Activated CD4-positive, alpha-beta T cell treated with anti-CD3 and anti-CD28 coated beads, Interleukin-2, amount 50 U/mL, for 48 hours (primary cell): ENCODE measurements around the gene RGS7.
"Not testable (repeated sequence)": the region's sequence is repeated elsewhere in the genome, so short reads cannot be mapped to it uniquely, and the experiment has no call there.

Experiments
- DNase-seq, 2 experiments: peaks; one replicate each; pipeline ENCODE4 v3.0.0-alpha.2; 2020

The RGS7 gene

DNA sequence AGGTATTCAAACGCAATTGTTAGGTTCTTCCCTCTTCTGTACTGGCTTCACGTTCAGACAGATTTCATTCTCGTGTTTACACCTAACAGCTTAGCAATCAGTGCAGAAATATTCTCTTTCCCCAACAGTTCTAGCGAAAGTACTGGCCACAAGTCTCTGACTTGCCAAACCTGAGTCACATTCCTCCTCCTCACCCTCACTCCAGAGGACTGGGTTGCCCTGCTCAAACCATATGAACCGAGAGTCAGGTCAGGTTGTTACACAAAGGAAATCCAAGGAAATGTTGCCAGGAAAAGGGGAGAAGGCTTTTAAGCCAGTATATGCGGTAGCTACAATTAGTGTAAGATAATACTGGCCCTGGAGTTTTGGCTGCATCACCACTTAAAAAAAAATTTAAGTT is 282.5 kb downstream of the RGS7 start:
- no peak for DNase-seq

DNA sequence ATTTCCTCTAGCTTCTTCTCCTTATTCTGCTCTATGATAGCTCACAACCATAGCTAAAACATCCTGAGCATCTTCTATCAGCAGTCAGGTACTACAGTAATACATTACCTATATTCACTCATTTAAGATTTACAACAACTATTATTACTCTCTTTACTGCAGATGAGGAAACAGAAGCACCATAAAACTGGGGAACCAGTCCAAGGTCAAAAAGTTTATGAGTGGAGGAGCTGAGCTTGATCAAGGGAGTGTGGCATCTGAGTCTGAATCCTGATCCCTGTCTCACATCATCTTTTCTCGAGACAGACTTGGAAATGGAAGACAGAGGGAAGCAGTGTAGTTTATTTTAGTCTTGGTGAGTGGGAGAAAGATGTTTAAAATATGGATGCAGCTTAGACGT is 288.6 kb downstream of the RGS7 start:
- no peak for DNase-seq

DNA sequence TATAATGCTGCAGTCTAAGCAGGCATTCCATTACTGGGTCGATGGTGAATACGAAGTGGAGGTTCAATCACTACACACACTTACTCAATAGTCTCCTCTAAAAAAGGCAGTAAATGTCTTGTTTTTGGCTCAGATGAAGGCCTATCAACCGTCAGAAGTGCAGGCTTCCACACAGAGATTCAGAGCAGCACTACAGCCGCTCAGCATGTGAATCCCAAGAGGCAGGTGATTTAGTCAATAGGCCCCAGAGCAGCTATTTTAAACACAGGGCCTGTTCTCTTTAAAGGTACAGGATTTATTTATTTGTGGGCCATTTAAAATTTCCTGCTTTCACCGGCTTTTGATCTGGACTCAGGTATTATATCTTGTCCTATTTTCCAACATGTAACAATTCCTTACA is 293.7 kb downstream of the RGS7 start:
- DNase-seq, result no peak

DNA sequence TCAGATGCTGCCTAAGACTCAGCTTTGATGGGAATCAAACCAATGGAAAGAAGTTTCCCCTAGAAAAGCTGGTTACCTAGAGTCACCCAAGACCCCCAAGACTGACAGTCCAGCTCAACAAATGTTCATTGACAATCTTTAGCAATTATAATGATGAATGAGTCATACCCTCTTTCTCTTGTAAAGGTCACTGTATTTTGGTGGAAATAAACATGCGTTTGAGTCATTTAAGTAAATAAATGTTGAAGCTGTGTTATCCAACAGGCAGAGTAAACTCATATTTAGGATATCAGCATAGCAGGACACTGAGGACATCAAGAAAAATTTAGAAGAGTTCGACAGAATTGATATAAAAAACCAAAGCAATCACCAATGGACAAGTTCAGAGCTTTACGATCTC is 295.9 kb downstream of the RGS7 start:
- no peak for DNase-seq

DNA sequence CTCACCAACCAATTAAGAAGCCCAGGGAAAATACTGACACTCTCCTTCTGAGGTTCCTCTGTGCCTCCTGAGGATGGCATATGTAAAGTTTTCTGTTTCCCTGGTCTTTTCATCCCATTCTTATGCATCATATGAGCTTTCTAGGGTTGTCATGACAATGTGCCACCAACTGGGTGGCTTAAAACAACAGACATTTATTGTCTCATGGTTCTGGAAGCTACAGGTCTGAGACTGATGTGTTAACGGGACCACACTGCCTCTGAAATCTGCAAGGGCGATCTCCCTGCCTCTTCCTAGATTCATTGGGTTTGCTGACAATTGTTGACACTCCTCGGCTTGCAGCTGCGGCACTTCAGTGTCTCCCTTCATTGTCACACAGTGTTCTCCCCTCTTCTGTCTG is 308.4 kb downstream of the RGS7 start:
- no peak for DNase-seq

DNA sequence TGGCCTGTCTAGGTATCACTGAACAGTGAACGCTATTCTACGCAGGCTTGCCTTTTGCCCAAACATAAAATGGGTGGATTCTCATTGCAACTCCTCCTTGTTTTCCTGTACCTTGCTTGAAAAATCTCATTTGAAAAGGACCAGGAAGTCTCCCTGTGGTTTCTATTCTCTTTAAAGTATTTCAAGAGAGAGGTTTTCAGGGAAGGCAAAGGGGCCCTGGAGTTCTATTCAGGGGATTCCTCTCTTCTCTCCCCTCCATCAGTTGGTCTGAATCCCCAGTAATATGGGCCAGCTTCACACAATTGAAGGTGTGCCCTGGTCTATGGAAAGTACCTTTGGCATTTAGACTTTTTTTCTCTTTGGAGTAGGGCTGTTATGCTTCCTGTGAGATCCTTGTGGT is 311.3 kb downstream of the RGS7 start:
- no peak for DNase-seq

DNA sequence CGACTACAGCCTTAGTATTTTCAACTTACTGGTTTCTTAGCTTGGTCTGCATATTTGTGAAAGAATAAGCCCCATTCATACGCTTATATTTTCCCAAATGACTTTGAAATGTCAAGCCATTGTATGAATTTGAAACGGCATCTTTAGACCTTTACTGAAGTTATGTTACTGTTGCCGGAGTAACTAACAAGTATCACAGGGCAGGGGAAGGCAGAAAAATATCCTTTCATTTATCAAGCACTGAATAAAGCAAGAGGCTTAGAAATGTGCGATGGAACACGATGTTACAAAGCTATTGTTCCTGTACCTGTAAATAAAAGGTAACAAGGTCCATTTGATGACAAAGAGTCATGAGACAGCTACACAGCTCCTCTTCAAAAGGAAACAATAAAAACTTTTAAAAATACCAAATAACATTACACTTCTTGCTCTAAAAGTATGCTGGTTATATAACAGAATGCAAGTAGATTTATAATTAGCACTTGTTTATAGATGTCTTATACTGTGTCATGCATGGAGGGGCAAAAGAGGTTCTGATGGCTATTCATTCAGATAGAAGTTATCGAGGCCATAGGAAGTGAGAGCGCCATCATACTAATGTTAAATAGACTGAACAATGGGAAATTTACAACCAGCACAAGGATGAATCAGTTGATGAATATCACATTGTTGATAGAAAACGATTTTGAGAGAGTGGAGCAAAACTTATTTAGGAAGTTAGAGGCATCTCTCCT is 322.6 kb downstream of the RGS7 start:
- no peak for DNase-seq

DNA sequence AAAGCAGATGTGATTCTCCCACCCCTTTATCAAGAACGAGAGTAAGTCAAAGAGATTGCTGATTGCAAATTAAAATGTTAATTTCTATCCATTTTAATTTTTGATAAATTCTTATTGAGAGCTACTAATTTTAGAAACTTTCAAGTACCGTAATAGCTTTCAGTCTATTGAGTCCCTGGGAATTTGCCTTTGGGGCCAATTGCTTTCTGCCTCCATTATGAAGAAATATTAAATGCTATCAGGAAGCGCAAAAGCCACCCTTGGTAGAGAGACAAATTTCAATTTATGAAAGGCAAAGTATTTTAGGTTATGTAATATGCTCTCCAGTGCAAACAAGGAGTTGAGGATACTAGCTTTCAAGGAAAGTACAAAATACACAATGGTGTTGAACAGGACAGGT is 332.2 kb downstream of the RGS7 start:
- no peak for DNase-seq

DNA sequence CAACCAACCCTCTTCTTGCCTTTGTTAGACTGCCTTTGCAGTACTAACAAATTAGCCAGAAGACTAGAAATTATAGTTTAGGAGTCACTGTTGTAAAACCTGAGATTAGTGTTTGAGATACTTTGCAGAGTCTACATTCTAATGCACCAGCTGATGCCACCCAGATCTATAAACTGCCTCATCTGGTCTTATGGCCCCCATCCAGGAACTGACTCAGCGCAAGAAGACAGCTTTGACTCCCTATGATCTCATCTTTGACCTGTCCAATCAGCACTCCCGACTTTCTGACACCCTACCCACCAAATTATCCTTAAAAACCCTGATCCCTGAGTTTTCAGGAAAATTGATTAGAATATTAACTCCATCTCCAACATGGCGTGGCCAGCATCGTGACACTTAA is 334.6 kb downstream of the RGS7 start:
- no peak for DNase-seq

DNA sequence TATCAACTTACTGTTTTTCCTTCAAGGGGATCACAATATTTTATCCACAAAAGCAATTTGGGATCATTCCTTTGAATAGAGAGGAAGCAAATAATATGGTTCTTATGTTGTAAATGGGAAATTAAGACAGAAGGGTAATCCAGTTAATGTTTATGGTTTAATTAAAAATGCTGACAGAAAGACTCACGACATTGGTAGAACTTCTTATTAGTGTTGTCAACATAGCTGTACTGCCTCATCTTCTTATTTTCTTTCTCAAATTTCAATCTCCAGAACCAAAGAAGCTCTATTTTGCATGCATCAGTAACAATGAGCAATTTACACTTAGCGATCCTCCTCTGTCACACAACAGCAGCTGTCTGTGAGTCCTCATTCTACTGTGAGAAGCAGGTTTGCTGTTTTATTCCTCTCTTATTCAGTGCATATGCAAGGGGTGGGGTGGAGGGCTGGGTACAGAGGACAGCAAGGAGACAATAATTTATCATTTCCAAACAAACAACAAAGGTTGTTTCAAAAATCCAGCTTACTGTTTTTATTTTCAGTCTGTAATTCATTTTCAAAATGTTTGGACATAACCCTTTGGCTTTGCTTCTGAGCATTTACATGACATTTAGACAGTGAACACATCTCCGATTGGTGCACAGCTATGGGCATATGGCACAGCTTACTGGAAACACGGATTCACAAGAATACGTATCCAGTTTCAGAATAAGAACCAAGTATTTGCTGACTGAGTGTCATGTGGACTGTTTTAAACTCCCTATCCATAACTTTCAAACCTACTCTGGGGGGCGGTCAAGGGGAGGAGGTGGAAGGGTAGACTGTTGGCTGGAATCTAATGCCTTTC is 335.9 kb downstream of the RGS7 start:
- no peak for DNase-seq

DNA sequence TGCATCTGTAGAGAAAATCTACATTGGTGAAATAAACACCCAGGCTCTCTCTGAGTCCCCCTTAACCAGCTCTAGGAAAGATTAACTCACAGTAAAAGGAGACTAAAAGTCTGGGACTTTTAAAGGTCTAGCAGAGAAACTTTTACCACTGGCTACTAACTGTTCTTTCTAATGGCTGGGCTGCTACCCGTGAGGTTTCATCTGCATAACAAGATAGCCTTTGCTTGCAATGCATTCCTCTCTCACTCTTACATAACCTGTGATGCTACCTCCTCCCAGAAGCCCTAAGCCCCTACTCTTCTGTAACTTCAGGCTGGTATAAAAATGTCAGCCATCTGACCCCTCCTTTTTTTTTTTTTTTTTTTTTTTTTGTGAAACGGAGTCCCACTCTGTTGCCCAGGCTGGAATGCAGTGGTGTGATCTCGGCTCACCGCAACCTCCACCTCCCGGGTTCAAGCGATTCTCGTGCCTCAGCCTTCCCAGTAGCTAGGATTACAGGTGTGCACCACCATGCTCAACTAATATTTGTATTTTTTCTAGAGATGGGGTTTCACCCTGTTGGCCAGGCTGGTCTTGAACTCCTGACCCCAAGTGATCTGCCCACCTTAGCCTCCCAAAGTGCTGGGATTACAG is 344.2 kb downstream of the RGS7 start:
- no peak for DNase-seq

DNA sequence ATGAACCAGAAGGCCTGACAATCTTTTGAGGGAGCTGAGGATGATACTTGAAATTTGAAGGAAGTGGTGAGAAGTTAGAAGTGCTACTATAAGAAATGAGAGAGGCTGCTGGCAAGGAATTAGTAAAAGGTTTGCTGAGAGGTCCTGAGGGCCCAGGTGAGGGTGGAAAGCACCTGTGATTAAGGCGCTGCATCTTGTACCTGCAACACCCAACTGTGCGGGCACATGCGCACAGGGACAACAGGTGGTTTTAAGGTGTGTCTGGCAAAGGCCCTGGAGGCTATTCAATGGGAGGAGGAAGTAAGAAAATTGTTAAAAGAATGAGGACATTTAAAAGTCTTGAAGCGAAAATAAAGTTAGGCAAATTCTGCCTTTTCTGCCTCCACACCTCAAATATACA is 349.3 kb downstream of the RGS7 start:
- no peak for DNase-seq

DNA sequence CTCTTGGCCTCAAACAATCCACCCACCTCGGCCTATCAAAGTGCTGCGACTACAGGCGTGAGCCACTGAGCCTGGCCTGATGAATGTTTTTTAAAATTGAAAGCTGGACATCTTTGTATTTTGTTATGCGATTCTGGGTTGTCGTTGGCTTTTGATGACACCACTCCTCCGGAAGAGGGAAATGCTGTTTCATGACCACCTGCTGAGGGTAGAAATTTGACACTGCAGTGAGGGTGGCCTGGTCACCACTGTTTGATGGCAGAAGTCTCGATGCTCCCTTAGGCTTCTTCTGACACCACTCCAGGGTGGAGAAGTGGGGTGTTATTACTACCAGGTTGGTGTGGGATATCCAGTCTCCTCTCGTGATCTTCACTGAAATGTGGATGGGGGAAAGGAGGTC is 357.2 kb downstream of the RGS7 start:
- DNase-seq, result no peak

DNA sequence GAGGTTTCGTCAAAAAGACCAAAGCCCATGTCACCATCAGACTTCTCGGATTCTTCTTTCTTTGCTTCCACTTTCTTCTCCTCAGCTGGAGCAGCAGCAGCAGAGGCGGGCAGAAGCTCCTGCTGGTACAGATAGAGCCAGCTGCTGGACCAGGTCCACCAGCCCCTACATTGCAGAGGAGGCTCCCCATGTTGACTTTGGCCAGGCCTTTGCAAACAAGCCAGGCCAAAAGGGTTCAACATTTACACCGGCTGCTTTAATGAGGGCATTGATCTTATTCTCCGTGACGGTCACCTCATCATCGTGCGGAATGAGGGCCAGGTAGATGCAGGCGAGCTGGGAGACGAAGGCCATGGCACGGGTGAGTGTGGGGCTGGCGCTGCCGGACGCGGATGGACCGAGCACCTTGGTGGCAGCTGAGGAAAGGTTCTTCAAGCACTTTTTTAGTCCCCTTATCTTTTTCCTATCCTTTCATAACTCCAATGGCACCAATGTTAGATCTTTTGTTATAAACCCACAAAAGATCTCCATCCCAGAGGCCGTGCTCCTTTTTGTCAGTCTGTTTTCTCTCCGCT is 358.5 kb downstream of the RGS7 start:
- no peak for DNase-seq

DNA sequence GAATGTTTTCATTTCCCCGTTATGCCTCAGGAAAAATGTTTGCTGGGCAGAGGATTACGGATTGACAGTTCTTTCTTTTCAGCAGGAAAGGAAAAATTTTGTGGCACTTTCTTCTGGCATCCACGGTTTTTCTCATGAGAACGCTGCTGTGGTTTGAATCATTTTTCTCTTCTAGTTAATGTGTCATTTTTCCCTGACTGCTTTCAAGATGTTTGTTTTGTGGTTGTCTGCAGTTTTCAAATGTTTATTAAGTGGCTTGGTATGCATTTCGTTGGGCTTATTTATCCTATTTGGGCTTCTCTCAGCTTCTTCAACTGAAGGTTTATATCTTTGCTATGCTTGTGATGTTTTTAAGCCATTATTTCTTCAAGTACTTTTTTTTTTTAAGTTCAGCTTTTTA is 359.0 kb downstream of the RGS7 start:
- no peak for DNase-seq

DNA sequence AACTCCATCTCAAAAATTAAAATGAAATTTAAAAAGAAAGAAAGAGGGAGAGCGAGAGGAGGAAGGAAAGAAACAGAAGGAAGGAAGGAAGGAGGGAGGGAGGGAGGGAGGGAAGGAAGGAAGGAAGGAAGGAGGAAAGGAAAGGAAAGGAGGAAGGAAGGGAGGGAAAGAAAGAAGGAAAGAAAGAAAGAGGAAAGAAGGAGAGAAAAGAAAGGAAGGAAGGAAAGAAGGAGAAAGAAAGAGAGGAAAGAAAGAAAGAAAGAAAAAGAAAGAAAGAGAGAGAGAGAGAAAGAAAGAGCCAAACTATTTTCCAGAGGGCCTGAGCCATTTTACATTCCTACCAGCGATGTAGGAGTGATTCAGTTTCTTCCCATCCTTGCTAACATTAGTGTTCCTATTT is 364.0 kb downstream of the RGS7 start:
- no peak for DNase-seq

DNA sequence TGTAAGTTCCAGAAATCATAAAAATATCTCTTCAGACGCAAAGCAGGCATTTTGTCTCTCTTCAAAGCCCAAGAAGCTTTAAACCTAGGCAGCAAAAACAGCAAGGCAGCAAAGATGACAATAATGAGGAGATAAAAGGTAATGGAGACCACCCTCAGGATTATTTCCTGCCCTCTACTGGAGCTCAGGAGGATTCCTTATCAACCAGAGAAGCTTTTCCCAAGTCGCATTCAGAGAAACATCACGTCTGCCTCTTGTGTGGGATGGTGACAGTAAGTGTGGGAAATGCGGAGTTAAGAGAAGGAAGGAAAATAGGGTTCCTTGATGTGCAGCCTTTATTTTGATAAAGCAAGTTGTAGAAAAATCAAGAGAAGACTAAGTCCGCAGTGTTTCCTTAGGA is 365.8 kb downstream of the RGS7 start:
- no peak for DNase-seq

DNA sequence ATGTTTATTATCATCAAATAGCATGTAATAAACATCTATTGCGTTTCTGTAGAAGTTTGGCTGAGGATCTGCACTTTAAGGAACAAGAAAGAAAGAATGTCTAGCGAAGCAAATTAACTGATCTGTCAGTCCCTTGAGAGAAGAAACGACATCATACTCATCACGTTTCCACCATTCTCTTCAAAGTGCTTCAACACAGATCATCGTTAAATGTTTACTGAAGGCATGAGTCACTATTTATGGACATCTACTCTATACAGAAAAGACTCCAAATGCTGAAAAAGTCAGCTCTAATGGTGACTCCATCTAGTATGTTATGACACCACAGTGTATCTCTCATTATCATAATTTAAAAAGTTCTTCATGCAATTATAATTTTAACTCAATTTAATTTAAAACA is 369.1 kb downstream of the RGS7 start:
- DNase-seq, result no peak

DNA sequence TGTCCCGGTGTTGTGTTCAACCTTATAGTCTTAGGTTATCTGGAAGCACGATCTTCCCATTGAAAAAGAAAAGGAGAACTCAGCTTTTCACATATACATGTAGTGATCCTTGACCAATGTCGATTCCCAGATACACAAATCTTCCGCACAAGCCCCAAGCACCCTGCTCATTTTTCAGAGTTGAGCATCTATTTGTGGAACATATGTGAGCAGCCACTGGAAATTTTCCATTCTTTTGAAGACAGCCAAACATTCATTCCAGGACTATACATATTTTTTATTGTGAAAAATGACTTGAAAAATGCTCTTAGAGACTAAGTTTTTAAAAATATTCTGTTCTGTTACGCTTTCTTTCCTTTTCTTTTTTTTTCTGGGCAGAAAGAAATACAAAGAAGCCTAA is 371.9 kb downstream of the RGS7 start:
- no peak for DNase-seq

DNA sequence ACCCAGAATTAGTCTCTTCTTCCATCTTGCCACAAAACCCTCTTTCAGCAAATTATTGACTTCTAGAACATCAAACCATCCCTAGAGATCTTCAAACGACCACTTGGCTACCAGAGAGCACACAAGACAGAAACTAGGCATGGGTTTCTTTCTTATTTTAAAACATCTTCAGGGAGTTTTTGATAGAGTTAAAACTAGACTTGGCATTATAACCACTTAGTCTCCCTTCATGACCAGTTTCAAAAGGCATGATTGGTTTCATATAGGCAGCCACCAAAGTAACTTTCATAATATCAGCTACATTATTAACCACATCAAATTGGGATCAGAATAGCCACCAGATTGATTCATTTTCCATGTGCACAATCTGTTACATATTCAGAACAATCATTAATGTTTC is 376.7 kb downstream of the RGS7 start:
- DNase-seq, result no peak

DNA sequence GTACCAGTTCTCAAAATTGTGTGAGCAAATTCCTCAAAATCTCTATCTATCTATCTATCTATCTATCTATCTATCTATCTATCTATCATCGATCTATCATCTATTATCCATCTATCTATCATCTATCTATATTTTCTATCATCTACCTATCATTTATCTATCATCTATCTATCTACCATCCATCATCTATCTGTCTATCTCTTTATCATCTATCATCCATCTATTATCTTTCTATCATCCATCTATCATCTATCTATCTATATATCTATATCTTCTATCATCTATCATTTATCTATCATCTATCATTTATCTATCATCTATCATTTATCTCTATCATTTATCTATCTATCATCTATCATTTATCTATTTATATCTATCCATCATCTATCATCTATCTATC is 380.3 kb downstream of the RGS7 start:
- no peak for DNase-seq

DNA sequence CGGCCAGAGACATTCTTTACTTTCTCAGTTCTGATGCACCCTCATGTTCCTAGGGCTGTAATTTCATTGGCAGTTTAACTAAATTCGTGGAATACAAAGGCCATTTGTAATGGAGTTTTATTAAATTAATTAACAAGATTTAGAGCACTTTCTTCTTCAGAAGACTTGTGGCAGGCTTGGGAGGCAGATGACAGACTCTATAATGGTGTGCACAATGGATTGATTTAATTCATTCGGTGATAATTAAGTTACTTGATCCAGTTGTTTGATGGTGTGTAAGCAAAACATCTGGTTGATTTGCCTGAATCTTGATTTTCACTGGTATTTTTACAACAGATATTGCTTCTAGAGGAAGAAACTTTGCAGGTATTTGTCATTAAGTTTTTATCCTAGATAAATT is 383.1 kb downstream of the RGS7 start:
- DNase-seq, result no peak

DNA sequence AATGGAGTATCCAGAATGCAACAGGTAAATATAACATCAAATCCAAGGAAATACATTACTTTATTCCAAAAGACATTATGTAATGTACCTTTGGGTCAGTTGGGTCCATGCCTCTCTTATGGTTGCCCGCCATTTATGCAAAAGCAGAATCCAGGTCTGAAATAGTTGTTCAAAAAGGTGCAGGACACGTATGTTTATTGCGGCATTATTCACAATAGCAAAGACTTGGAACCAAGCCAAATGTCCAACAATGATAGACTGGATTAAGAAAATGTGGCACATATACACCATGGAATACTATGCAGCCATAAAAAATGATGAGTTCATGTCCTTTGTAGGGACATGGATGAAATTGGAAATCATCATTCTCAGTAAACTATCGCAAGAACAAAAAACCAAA is 384.9 kb downstream of the RGS7 start:
- DNase-seq, result not testable (repeated sequence)

DNA sequence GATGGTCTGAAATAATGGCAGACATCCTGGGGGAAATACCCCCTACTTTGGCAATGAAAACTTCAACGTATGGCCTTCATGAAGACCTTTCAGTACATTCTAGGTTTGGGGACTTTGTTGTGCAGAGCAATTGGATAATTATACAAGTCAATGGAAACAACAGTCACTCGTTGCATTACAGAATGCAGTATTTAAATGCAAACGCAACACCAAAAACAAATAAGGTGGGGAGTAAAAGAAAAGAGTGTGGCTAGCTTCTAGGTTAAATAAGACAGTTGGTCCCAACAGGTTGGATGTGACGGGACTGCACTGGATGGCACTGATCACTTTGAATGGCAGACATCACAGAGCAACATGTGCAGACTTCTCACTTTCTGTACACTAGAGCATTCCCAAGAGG is 386.8 kb downstream of the RGS7 start:
- DNase-seq, result no peak
